ENCODE results near the gene DKKL1.

- no peak for TF ChIP-seq CTCF (IDR thresholded peaks at IDR 0.05; ENCODE audit: poor library complexity)
- no peak for TF ChIP-seq EZH2phosphoT487 (IDR thresholded peaks at IDR 0.05; ENCODE audit: low read depth, severe bottlenecking, unreplicated experiment)
- TF ChIP-seq EZH2 (IDR thresholded peaks at IDR 0.05; ENCODE audit: borderline replicate concordance) = no peak
These were observed 7.5 kb downstream of the DKKL1 start for GRCh38 chr19:49371184-49371583.
